Measurements from ENCODE around the gene SPOCK2. TPM values are rescaled to one million over a fixed set of nuclear protein-coding genes. Genes with fewer than 3 reads are reported as not detected.

The SPOCK2 gene
- total and polyA plus RNA-seq, 2 of the 13 experiments (the other 11 are each of a cell fraction or from before 2014, with no cell fraction given), result 8.6 to 30.6 TPM

DNA sequence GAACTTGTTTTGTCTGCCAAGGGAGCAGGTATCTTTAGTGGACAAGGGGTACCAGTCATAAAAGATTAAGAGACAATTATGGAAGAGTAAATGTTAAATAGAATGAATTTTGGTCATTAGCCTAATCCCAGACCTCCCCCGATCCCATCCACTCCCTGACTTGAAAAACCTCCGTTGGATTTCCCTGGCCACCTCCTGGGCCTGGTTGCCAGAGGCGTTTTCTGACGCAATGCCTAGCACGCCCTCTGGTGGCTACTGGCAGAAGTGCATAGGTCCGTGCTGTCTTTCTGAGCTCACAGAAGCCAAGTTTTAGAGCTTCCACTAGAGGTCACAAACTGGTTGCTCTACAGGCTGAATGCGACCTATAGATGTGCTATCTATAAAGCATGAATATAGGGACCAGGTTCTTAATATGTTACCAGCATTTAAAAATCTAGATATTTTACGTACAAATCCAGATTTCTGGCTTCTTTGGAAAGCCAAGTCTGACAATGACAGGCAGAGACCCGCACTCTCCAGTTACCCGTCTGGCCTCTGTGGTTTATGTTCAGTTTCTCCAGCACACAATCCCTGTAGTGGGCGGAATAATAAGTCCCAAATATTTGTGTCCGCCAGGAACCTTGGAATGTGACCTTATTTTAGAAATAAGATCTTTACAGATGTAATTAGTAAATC, 39.8 kb downstream of the SPOCK2 start (continued):
- no peak for TF ChIP-seq REST (IDR thresholded peaks at IDR 0.05; ENCODE audit: borderline replicate concordance in 1 of 2, low read depth in 1 of 2, low read length in 2 of 2)
- TF ChIP-seq, protein P1, sequence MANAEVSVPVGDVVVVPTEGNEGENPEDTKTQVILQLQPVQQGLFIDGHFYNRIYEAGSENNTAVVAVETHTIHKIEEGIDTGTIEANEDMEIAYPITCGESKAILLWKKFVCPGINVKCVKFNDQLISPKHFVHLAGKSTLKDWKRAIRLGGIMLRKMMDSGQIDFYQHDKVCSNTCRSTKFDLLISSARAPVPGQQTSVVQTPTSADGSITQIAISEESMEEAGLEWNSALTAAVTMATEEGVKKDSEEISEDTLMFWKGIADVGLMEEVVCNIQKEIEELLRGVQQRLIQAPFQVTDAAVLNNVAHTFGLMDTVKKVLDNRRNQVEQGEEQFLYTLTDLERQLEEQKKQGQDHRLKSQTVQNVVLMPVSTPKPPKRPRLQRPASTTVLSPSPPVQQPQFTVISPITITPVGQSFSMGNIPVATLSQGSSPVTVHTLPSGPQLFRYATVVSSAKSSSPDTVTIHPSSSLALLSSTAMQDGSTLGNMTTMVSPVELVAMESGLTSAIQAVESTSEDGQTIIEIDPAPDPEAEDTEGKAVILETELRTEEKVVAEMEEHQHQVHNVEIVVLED (CRISPR knock-in tag; IDR thresholded peaks at IDR 0.05; ENCODE audit: borderline replicate concordance), result no peak
- TF ChIP-seq ONECUT2 (CRISPR knock-in tag; IDR thresholded peaks at IDR 0.05), result no peak
- TF ChIP-seq ZBTB3 (CRISPR knock-in tag; IDR thresholded peaks at IDR 0.05; ENCODE audit: borderline replicate concordance, low read depth), result no peak
- TF ChIP-seq FOXJ3 (CRISPR knock-in tag; IDR thresholded peaks at IDR 0.05; ENCODE audit: borderline replicate concordance), result no peak
- TF ChIP-seq ZNF570 (CRISPR knock-in tag; IDR thresholded peaks at IDR 0.05; ENCODE audit: borderline replicate concordance), result no peak
- TF ChIP-seq POLR2A (IDR thresholded peaks at IDR 0.05; ENCODE audit: insufficient read depth in 1 of 2, low read depth in 2 of 2, low read length in 2 of 2), result no peak
- no peak for TF ChIP-seq ZFP36L1 (CRISPR knock-in tag; IDR thresholded peaks at IDR 0.05)
- no peak for TF ChIP-seq ATF7-NPFF (CRISPR knock-in tag; IDR thresholded peaks at IDR 0.05; ENCODE audit: low read depth)
- TF ChIP-seq ZMYM3 (CRISPR knock-in tag; IDR thresholded peaks at IDR 0.05), result 0 out of 2 replicates have a peak, but pooled peaks have one; percentile 18
- no peak for TF ChIP-seq ZNF224 (CRISPR knock-in tag; IDR thresholded peaks at IDR 0.05)
- TF ChIP-seq ZNF326 (CRISPR knock-in tag; IDR thresholded peaks at IDR 0.05; ENCODE audit: borderline replicate concordance), result no peak
- TF ChIP-seq, protein P2, sequence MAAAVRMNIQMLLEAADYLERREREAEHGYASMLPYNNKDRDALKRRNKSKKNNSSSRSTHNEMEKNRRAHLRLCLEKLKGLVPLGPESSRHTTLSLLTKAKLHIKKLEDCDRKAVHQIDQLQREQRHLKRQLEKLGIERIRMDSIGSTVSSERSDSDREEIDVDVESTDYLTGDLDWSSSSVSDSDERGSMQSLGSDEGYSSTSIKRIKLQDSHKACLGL (CRISPR knock-in tag; IDR thresholded peaks at IDR 0.05), result no peak
- TF ChIP-seq SIX4 (CRISPR knock-in tag; IDR thresholded peaks at IDR 0.05), result no peak
- no peak for TF ChIP-seq FOXP4 (CRISPR knock-in tag; IDR thresholded peaks at IDR 0.05)
- TF ChIP-seq HHEX (CRISPR knock-in tag; IDR thresholded peaks at IDR 0.05), result no peak
- no peak for TF ChIP-seq DBP (CRISPR knock-in tag; IDR thresholded peaks at IDR 0.05; ENCODE audit: not compliant biosample characterization)
- TF ChIP-seq PRMT3 (CRISPR knock-in tag; IDR thresholded peaks at IDR 0.05; ENCODE audit: borderline replicate concordance, low read depth), result no peak
- TF ChIP-seq CENPX (CRISPR knock-in tag; IDR thresholded peaks at IDR 0.05), result no peak
- TF ChIP-seq ZNF562 (CRISPR knock-in tag; IDR thresholded peaks at IDR 0.05; ENCODE audit: borderline replicate concordance), result no peak
- no peak for TF ChIP-seq ZNF569 (CRISPR knock-in tag; IDR thresholded peaks at IDR 0.05; ENCODE audit: borderline replicate concordance)
- no peak for TF ChIP-seq AKAP8 (CRISPR knock-in tag; IDR thresholded peaks at IDR 0.05)

Data from HepG2 (cell line).